RKO (cell line): ENCODE data around the gene DLG2.
A peak's percentile ranks its signal among the peaks of the same experiment; 100 is the strongest.
"Not testable (repeated sequence)": the region's sequence is repeated elsewhere in the genome, so short reads cannot be mapped to it uniquely, and the experiment has no call there.

ENCODE experiments used
- DNase-seq: peaks from one replicate; pipeline ENCODE4 v3.0.0-alpha.2; 2016; ENCODE audit warnings: low spot score

The DLG2 gene

DNA sequence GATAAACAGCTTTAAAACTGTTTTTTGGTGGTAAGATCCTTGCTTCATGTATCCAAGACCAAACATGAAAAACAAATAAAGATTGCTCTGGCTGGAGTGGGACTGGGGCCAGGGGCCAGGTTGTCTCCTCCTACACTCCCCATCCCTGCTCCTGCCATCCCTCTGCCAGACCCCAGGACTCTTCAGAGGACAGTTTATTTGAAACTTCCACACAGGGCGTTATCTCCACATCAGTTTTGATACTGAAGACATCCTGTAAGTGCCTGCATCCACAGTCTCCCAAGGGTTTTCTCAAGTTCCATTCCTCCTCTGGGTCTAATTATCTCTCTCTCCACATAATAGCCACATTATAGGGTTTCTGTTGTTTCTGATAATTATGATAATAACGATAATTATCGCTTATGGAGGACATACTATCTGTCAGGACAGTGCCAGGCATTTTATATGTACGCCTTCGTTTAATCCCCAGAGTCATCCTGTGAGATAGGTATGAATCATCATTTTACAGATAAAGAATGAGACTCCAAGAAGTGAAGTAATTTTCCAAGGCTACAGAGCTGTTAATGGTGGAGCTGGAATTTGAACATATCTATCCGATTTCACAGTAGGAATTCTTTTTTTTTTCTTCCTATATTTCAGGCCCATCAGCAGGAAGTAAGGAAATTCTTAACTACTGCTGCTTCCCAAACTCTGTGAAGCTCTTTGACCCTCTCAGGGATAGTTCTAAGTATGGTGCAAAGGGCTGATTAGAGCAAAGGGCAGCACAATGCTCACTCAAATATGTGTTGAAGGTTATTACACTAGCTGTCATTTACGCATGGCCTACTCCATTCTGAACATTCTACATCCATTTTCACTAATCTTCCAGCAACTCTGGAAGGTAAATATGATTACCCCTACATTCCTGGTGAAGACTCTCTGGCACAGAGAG is 1852.9 kb downstream of the DLG2 start:
- DNase-seq, result peak; percentile 15

- DNase-seq, result no peak
Observed at GRCh38 chr11:83768489-83768888, 1858.7 kb downstream of the DLG2 start.

DNA sequence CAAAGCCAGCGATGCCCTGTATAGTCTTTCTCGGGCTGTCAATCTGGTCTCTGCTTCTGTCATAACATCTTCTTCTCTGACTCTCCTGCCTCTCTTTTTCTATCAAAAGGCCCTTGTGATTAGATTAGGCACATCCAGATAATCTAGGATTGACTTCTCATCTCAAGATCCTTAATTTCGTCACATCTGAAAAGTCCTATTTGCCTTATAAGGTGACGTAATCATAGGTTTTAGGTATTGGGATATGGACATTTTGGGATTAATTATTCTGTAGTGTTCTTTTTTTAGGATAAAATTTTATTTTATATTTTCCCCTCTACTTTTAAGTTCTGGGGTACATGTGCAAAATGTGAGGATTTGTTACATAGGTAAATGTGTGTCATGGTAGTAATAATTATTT is 1860.2 kb downstream of the DLG2 start:
- DNase-seq, result no peak

DNA sequence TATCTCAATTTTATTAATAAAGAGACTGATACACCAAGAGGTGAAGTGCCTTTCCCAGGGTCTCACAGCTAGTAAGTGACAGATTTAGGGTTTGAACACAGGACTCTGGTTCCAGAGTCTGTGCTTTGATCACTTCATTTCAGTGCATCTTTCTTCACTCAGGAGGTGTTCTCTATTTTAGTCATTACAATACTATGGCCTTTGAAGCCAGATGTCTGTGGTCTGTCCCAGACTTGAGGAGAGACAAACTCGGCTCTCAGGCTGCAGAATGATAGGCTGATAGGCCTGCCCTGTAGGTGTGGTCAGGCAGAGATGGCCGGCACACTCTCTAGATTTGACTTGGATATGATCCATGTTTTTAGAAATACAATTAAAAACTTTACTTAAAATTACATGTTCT is 1862.5 kb downstream of the DLG2 start:
- DNase-seq, result no peak

DNA sequence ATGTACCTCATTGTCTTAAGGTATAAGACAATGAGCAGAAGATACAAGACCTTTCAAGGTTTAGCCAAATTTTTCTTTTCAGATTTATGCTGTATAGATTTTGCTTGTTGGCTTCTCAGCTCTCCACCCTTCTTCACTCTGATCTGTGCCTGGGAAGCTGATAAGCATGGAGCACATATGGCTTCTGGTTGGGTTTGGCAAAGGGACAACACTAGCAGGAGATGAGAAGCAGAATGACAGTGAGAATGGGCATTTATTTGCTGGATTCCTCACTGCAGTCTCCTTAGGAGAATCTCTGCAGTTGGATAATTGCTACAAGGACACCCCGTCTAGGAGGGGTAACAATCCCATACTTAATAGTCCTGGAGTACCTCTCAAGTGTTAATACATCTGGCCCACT is 1866.2 kb downstream of the DLG2 start:
- no peak for DNase-seq

DNA sequence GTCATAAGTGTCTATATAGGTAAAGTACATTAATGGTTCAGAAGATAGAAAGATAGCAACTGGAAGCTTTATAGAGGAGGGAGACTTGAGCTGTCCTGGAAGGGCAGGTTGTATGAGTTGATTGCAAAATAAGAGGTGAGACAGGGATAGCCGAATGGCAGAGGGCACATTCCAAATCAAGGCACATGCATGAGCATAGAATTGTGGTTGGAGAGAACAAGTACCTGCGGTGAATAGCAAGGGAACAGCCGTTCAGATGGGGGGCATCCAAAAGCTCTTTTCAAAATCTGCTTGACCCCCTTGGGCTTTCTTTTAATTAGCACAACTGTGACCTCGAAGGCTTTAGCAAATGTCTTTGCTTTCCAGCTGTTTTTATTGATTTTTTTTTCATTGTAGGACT is 1868.0 kb downstream of the DLG2 start:
- DNase-seq, result no peak

DNA sequence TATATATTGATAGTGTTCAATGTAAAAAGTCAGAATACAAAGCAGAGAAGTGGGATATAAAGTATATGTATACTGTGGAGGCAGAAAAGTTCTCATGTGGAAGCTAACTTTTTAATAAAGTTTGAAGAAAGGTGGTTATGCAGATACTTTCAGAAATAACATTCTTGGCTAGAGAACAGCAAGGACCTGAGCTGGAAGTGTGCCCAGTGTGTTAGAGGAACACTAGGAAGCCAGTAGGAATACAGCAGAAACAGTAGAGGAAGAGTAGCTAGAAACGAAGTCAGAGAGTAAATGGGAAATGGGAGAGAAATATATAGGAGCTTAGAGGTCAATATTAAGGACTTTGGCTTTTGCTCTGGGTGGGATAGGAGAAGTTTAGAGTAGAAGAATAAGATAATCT is 1876.1 kb downstream of the DLG2 start:
- DNase-seq, result no peak

DNA sequence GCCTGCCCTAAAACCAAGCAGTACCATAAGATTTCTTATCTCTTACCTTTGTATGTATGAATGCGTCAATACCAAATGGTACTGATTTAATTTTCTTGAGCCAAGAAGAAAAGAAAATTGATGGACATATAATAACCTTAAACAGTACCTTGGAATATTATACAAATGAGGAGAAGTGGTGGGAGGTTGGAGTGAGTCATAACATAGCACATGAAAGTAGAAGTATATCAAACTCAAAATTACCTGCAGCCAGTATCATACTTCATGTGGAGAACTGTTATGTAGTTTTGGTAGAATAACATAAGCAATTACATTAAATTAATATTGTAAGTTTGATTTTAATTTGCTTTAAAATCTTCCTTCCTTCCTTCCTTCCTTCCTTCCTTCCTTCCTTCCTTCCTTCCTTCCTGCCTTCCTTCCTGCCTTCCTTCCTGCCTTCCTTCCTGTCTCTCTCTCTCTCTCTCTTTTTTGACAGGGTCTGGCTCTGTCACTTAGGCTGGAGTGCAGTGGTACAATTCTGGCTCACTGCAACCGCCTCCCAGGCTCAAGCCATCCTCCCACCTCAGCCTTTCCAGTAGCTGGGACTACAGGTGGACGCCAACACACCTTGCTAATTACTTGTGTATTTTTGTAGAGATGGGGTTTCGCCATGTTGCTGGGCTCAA is 1880.1 kb downstream of the DLG2 start:
- no peak for DNase-seq

DNA sequence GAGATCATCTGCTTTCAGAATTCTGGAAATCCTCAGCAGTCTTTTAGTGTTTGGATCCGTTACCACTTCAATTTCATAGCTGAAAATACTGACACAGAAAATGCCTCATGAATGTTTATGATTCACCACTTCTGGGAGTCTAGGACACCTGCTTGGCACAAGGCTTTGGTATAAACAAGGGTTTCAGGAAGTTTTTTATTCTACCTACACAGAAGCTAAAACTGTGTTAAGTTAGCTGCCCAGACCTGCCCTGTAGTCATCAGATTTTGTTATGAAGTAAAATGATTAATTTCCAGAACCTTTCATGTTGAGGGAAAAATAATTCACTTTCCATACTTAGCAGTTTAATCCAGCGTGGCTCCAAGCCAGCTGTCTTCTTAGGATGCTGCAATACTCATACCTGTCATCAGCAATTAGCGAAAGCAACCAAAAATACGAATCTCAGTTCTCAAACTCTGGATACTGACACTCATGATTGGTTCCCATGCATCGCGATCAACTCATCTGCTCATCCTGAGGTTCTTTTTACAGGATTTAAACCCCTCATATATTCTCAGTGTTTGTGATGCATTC is 1882.4 kb downstream of the DLG2 start:
- no peak for DNase-seq

GRCh38 chr11:83736684-83737083 is 1890.5 kb downstream of the DLG2 start:
- no peak for DNase-seq

DNA sequence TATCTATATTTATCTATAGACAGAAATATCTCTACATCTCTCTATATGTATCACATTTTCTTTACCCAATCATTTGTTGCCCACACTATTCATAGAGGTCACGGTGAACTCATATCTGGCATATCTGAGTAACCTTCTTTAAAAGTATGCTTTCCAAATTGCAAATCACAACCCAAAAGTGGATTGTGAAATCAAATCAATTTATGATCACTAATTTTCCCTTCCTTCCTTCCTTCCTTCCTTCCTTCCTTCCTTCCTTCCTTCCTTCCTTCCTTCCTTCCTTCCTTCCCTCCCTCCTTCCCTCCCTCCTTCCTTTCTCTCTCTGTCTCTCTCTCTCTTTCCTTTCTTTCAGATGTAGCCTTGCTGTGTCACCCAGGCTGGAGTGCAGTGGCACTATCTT is 1893.0 kb downstream of the DLG2 start:
- no peak for DNase-seq

DNA sequence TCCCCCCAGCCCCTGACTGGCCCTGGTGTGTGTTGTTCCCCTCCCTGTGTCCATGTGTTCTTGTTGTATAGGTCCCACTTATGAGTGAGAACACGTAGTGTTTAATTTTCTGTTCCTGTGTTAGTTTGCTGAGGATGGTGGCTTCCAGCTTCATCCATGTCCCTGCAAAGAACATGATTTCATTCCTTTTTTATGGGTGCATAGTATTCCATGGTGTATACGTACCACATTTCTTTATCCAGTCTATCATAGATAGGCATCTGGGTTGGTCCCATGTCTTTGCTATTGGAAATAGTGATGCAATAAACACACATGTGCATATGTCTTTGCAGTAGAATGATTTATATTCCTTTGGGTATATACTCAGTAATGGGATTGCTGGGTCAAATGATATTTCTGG is 1895.9 kb downstream of the DLG2 start:
- DNase-seq, result not testable (repeated sequence)

- no peak for DNase-seq
Observed at GRCh38 chr11:83728281-83728680, 1898.9 kb downstream of the DLG2 start.

DNA sequence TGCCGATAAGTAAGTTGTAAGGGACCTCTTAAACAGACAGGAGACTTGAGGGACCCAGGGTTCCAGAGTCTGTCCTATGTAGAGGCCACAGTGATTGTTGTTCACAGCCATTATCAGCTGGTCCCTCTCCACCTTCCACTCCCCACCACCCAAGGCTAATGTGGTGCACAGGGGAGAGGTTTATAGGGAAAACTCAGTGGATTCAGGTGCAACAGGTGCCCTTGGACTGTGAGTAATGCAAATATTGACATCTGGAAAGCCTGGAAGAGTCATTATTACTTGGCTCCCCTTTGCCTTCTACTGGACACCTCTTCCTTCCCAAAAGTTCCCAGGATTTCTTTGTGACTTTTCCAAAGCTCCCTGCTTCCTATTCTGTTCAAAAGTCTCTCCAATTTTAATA is 1899.9 kb downstream of the DLG2 start:
- DNase-seq, result no peak

GRCh38 chr11:83726316-83726715 is 1900.8 kb downstream of the DLG2 start:
- no peak for DNase-seq

DNA sequence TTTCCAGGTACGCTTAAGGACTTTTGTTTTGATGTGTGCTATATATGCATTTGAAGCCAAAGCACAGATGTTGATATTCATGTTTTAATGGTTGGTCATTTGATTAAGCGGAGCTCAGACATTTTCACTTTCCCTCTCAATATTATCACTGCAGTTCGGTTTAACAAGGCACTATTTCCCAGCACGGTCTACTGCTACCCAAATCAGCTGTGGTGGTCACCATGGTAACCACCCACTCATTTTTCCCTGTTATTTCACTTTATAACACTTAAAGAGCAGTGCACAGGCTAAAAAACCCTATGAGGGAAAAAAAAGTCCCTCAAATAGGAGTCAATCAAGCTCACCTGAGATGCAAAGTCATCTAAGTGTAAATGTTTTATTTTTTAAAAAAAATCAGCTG is 1901.4 kb downstream of the DLG2 start:
- DNase-seq, result no peak

- DNase-seq, result no peak
Observed at GRCh38 chr11:83725269-83725560, 1901.9 kb downstream of the DLG2 start.

DNA sequence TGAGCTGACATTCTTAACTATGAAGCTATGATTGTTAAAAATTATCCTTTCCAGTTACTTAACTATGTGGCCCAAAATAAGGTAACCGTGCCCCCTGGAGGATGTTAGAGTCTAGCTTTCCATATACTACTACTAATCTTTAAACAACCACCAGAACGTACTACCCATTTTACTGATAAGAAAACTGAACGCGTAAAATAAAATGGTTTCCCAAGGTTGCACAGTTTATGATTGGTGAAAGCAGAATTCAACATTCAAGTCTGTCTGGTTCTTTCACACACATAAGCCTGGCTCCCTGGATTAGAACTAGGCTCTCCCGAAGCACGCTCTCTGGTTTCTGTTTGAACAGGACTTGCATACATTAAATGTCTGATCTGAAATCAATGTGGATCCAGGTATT is 1903.1 kb downstream of the DLG2 start:
- peak; percentile 49 for DNase-seq

- no peak for DNase-seq
Observed at GRCh38 chr11:83722392-83723119, 1904.6 kb downstream of the DLG2 start.

GRCh38 chr11:83721263-83721662 is 1905.9 kb downstream of the DLG2 start:
- DNase-seq, result peak; percentile 66

DNA sequence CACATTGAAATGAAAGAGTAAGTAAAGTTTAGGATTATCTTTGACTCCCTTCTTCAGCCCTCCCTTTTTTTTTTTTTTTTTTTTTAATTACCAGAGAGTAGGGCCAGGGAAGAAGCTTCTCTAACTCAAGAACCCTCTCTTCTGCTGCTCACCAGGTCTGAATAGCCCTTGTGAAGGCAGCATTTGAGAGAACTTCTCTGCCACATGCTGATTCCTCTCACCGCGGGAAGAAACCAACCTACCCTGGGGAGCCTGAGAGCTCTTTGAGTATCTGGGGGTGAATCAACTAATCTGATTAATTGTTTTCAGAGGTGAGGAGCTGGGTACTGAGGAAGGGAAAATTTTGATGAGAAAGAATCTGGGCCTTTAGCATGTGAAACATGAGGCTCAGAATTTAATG is 1906.5 kb downstream of the DLG2 start:
- no peak for DNase-seq

GRCh38 chr11:83717537-83717936 is 1909.6 kb downstream of the DLG2 start:
- no peak for DNase-seq
